Umbilical cord (tissue), 2 donors: ENCODE measurements around the gene TMSB10. TPM values are rescaled to one million over a fixed set of nuclear protein-coding genes. Genes with fewer than 3 reads are reported as not detected.
"Not testable (repeated sequence)": the region's sequence is repeated elsewhere in the genome, so short reads cannot be mapped to it uniquely, and the experiment has no call there.

Source experiments
- DNase-seq: peaks from one replicate; pipeline ENCODE4 v3.0.0-alpha.2; 2015; ENCODE audit warnings: low spot score
- total RNA-seq: library from RNA; depleted of rRNA; stranded (reverse); fragments of >200 nt; gene quantifications from one replicate; pipeline ENCODE4 v1.2.3, GENCODE V29; 2014; ENCODE audit warnings: low replicate concordance; ENCODE audit not compliant: insufficient read depth

The TMSB10 gene
- total RNA-seq = 3,566 TPM

DNA sequence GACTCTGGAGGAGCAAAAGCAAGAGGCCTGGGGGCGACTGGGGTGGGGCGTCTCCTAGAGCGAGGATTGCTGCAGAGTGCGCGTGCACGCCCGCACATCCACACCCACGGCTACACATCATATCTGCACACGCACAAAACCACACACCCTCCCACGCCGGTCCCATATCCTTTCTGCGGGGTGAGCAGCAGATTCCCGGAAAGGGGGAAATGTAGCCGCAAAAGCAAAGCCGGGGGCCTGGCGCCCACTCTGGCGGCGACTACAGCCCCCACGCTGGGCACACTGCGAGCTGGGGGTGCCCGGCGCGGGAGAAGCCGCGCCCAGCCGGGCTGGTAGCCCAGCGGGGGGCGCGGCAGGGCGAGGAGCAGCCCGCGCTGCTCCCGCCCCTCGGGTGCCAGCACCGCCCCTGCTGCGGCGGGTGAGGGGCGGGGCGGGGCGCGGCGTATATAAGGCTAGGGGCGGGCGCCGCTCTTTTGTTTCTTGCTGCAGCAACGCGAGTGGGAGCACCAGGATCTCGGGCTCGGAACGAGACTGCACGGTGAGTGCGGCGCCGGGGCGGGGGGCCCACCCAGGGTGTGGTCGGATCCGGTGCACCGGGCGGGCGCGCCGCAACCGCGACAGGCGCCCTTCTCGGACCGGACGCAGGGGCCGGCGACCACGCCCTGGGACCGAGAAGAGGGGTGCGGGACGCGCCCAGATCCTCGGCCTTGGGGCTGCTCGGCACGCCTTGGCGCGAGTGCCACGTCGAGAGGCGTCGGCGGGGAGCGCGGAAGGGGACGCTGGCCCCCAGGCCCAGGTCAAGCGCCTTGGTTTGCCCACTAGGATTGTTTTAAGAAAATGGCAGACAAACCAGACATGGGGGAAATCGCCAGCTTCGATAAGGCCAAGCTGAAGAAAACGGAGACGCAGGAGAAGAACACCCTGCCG lies at the start of gene TMSB10:
Gene TMSB10 (plus strand): TSS at position 476 of the 927 bp plus-strand sequence.
- DNase-seq = peak; percentile 89

- no peak for DNase-seq
These were observed 49.7 kb upstream of the TMSB10 start for GRCh38 chr2:84855731-84856130.

GRCh38 chr2:84856787-84857186 lies 48.7 kb upstream of the TMSB10 start:
- no peak for DNase-seq

DNA sequence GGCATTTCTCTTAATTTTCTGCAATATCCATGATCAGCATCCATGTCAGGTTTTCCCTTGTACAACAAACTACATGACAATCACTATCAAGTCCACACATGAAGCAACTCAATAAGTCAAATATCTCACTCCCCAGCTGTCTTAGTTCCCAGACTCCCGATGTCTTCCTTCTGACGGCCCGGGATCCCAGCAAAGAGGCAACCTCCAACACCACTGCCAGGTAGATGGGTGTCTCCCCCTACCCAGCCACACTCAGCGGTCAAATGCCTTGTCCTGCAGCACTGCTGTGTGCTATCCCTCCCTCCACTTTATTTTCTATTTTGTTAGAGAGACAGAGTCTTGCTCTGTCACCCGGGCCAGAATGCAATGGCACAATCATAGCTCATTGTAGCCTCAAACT lies 47.9 kb upstream of the TMSB10 start:
- no peak for DNase-seq

GRCh38 chr2:84858123-84858522 lies 47.3 kb upstream of the TMSB10 start:
- no peak for DNase-seq

DNA sequence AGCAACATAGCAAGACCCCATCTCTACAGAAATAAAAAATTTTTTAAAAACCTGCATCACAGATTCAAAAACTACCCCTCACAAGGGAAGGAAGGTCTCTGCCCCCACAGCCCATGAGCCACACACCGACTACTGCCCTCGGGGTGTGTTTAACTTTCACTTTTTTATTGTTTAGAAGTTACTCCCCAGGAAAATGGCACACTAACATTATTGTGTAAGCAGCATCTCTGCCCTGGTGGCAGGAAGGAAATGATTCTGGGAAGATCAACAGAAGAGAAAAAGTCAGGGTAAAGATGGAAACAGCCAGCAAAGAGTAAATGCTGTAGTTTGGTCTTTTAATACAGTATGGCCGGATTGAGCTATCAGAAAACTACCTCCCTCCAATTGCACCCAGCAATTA lies 46.5 kb upstream of the TMSB10 start:
- no peak for DNase-seq

DNA sequence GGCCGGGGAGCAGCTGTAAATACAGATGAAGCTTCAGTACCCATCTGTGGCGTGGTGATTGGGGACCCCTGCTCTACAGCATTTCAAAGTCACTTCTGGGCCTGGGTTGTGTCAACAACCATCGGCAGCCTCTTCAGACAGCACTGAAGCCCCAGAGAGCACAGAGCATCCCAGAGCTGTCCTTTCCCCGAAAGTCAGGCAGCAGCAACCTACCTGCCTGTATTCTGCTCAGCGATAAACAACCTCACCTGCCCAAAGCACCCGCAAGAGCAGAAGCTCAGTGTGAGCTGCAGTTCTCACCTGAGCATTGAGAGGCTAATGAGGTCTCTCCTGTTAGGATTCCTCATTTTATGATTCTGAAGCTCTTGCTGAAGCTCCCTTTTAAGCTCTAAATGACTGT lies 43.9 kb upstream of the TMSB10 start:
- no peak for DNase-seq

DNA sequence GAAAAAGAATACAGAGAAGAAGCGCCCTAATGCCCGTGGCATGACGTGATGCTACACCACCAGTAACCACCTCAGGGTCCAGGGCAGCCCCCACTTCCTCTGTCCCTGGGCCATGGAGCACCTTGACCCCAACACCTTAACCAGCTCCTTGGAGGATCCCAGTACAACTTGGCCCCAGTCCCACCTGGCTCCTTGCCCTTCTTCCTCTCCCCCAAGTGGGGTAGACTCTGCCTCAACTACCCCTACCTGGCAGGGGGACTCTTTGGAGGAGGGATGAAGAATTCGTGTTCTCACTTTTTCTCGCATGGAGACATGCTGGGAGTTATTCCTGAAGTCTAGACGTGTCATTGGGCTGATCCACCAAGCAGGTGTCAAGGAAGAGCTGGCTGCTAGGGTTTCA lies 43.5 kb upstream of the TMSB10 start:
- no peak for DNase-seq

DNA sequence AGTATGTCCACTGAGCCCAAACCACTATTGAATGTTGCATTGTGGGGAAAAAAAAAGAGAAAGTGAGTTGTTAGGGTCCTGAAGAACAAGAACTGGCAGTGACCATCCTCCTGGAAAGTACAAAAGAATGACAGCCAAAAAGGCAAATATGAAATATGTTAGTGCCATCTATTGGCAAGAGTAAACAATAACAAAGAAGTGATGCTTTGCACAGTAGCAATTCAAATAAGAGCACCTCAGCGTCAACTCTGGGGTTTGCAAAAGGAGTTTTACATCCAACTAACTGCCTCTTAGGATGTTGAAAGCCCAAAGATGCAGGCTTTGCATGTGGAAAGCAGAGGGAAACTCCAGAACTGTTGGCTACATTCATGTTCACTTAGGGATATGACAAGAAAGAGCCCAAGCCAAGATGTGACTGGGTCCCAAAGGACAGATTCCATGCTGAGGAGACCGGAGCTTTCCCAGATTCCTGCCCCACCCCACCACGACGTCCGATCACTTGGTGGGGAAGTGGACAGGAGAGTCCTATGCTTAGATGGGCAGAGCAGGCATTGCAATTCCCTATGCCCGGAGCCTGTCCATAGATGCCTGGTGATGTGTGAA lies 40.2 kb upstream of the TMSB10 start:
- DNase-seq = peak; percentile 33

DNA sequence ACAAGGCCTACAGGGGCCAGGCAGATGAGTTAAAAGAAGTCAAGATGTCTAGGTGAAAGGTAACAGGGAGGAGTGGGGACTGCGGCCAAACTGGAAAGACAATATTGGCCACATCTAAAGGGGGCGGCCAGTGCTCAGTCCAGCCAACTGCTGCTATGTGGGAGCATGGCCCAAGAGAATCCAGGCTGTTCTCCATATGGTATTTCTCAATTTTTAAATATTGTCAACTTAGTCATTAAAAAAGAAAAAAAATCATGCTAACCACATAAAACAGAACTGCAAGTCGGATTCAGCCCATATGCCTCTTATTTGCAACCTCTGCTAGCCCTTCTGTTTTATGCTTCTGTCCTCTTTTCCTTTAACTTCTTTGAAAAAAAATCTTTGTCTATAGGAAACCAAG lies 39.3 kb upstream of the TMSB10 start:
- DNase-seq = no peak

- DNase-seq = not testable (repeated sequence)
These were observed 37.1 kb upstream of the TMSB10 start for GRCh38 chr2:84868327-84868726.

DNA sequence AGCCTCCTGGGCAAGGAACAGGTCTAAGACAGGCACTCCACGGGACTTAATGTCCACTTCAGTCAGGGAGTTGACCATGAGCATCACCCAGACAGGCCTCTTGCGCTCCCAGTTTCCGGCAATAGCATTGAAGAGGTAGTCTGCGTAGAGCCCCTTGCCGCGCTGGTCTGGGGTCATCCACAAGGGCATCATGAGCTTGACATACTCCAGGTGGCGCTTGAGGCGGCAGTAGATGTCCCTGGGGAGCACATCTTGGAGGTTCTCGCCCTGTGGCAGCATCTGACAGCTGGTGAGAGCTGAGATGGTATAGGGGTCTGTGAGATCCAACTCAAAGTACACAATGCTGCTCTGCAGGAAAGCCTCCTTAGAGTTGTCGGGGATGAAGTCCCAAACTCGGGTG lies 35.1 kb upstream of the TMSB10 start:
- no peak for DNase-seq

GRCh38 chr2:84872691-84873090 lies 32.8 kb upstream of the TMSB10 start:
- DNase-seq = not testable (repeated sequence)

DNA sequence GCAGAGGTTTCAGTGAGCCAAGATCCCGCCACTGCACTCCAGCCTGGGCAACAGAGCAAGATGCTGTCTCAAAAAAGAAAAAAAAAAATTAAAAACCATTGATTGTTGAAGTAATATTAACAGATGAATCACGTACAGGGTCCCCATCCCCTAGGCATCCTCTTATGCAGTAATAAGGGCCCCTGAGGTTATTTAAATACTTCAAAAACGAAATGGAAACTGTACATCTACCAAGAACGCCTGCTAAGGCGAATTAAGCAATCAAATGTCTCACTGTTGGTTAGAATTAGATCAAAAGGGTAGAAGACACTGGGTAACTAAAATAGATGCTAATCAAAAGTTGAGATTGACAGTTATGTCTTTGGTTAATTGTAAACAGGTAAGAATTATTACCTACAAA lies 32.1 kb upstream of the TMSB10 start:
- DNase-seq = no peak

DNA sequence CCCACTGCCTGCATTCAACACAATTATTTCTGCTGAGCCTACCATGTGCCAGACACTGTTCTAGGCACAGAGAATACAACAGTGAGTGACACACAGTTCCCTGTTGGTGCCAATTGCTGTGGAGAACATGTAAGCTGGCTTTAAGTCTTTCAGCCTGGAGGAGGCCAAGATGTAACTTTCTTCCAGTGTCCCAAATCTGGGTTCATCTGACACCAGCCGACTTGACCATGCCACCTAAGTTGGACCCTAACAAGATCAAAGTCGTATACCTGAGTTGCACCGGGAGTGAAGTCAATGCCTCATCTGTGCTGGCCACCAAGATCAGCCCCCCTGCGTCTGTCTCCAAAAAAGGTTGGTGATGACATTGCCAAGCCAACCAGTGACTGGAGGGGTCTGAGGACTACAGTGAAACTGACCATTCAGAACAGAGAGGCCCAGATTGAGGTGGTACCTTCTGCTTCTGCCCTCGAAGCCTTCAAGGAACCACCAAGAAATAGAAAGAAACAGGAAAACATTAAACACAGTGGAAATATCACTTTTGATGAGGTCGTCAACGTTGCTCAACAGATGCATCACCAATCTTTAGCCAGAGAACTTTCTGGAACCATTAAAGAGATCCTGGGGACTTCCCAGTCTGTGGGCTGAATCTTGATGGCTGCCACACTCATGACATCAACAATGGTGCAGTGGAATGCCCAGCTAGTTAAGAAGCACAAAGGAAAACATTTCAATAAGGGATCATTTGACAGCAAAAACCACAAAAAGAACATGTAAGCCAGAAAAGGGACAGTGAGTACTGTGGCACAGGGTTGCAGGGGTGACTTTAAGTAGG lies 30.9 kb upstream of the TMSB10 start:
- DNase-seq = no peak

GRCh38 chr2:84875213-84875560 lies 30.3 kb upstream of the TMSB10 start:
- no peak for DNase-seq

GRCh38 chr2:84875619-84876018 lies 29.8 kb upstream of the TMSB10 start:
- DNase-seq = not testable (repeated sequence)

DNA sequence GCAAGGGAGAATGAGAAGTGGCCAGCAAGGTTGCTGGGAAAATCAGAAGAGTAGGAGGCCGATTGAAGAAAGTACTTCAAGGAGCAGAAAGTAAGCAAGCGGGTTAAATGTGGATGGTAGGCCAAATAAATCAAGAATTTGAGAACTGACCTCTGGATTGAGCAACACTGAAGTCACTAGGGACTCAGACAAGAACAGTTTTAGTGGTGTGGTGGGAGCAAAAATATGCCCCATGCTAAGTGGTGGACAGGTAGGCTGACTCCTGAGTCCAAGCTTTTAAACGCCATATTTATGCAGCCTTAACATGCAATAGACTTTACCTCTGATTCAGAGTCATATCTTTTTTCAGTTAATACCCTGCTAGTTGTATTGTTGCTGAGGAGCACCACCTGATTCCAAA lies 29.1 kb upstream of the TMSB10 start:
- DNase-seq = no peak

GRCh38 chr2:84878459-84878858 lies 27.0 kb upstream of the TMSB10 start:
- DNase-seq = no peak

DNA sequence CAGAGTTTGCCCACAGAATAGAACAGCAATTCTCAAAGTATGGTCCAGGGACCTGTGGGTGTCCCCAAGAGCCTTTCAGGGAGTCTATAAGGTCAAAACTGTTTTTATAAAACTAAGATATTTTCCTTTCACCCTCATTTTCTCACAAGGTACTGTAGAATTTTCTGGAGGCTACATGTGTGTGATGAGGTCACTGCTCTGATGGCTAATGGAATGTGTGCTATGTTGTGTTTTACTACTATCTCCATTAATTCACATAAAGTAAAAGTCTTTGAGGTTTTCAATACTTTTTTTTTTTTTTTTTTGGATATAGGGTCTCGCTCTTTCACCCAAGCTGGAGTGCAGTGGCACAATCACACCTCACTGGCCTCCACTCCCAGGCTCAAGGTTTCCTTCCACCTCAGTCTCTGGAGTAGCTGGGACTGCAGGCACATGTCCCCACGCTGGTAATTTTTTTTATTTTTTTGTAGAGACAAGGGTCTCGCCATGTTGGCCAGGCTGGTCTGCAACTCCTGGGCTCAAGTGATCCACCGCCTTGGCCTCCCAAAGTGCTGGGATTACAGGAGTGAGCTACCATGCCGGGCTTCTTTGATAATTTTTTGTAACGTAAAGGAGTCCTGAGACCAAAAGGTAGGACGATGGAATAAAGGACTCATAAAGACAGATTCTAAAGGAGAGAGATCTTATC lies 26.4 kb upstream of the TMSB10 start:
- no peak for DNase-seq

GRCh38 chr2:84879584-84880394 lies 25.7 kb upstream of the TMSB10 start:
- no peak for DNase-seq
